ENCODE measurements around the gene UIMC1. TPM values are rescaled to one million over a fixed set of nuclear protein-coding genes. Genes with fewer than 3 reads are reported as not detected.
"Not testable (repeated sequence)": the region's sequence is repeated elsewhere in the genome, so short reads cannot be mapped to it uniquely, and the experiment has no call there.

UIMC1 gene
- total RNA-seq, 1 donor from 2014 or later = 39.1 TPM

- Mint-ChIP-seq H3K4me3 (no peak overlapping the region), H3K9me3 (no peaks in the 10 kb centered on the region), H3K27me3 (peaks cover 32% of the 10 kb centered on the region), H3K27ac (no peak overlapping the region), H3K4me1 (ENCODE audit: unreplicated experiment) (peaks cover 12% of the 10 kb centered on the region), H3K36me3 (no peaks in the 10 kb centered on the region)
- DNase-seq (ENCODE audit: extremely low spot score, unreplicated experiment) = no peak
- TF ChIP-seq CTCF (conservative IDR thresholded peaks at IDR 0.05) = no peak
Measured at GRCh38 chr5:176873541-176874172, 132.9 kb downstream of the UIMC1 start.

GRCh38 chr5:176873011-176873410 is 133.6 kb downstream of the UIMC1 start:
- Mint-ChIP-seq H3K27me3 (peaks cover 32% of the 10 kb centered on the region), H3K4me1 (ENCODE audit: unreplicated experiment) (peaks cover 12% of the 10 kb centered on the region)
- not testable (repeated sequence) for DNase-seq (ENCODE audit: extremely low spot score, unreplicated experiment); H3K9me3 Mint-ChIP-seq; H3K4me3 Mint-ChIP-seq; H3K27ac Mint-ChIP-seq; H3K36me3 Mint-ChIP-seq

GRCh38 chr5:176872586-176872985 is 134.0 kb downstream of the UIMC1 start:
- DNase-seq (ENCODE audit: extremely low spot score, unreplicated experiment); H3K27ac Mint-ChIP-seq; H3K4me3 Mint-ChIP-seq; H3K9me3 Mint-ChIP-seq; H3K36me3 Mint-ChIP-seq: not testable (repeated sequence)
- Mint-ChIP-seq H3K4me1 (ENCODE audit: unreplicated experiment) (peaks cover 13% of the 10 kb centered on the region), H3K27me3 (peaks cover 33% of the 10 kb centered on the region)

- H3K27ac Mint-ChIP-seq; H3K36me3 Mint-ChIP-seq; H3K9me3 Mint-ChIP-seq; DNase-seq (ENCODE audit: extremely low spot score, unreplicated experiment); H3K4me3 Mint-ChIP-seq: not testable (repeated sequence)
- H3K27me3 Mint-ChIP-seq = peaks cover 41% of the 10 kb centered on the region
- peaks cover 18% of the 10 kb centered on the region for H3K4me1 Mint-ChIP-seq (ENCODE audit: unreplicated experiment)
Measured at GRCh38 chr5:176870644-176871043, 135.9 kb downstream of the UIMC1 start.

GRCh38 chr5:176870110-176870591 is 136.4 kb downstream of the UIMC1 start:
- TF ChIP-seq CTCF (conservative IDR thresholded peaks at IDR 0.05) = peak; percentile 63
- H3K27ac Mint-ChIP-seq = no peak overlapping the region
- H3K36me3 Mint-ChIP-seq = no peaks in the 10 kb centered on the region
- no peak for DNase-seq (ENCODE audit: extremely low spot score, unreplicated experiment)
- peaks cover 36% of the 10 kb centered on the region for H3K27me3 Mint-ChIP-seq
- H3K9me3 Mint-ChIP-seq = no peaks in the 10 kb centered on the region
- H3K4me1 Mint-ChIP-seq (ENCODE audit: unreplicated experiment) = peaks cover 13% of the 10 kb centered on the region
- no peak overlapping the region for H3K4me3 Mint-ChIP-seq

GRCh38 chr5:176869501-176870109 is 137.0 kb downstream of the UIMC1 start:
- peaks cover 32% of the 10 kb centered on the region for H3K27me3 Mint-ChIP-seq
- peaks cover 11% of the 10 kb centered on the region for H3K4me1 Mint-ChIP-seq (ENCODE audit: unreplicated experiment)
- H3K36me3 Mint-ChIP-seq = no peaks in the 10 kb centered on the region
- TF ChIP-seq CTCF (conservative IDR thresholded peaks at IDR 0.05) = no peak
- DNase-seq (ENCODE audit: extremely low spot score, unreplicated experiment) = no peak
- H3K4me3 Mint-ChIP-seq = no peak overlapping the region
- H3K27ac Mint-ChIP-seq = no peak overlapping the region
- H3K9me3 Mint-ChIP-seq = no peaks in the 10 kb centered on the region

GRCh38 chr5:176868731-176869130 is 137.8 kb downstream of the UIMC1 start:
- Mint-ChIP-seq H3K36me3 (no peaks in the 10 kb centered on the region), H3K4me1 (ENCODE audit: unreplicated experiment) (peaks cover 11% of the 10 kb centered on the region), H3K4me3 (no peak overlapping the region), H3K27ac (no peak overlapping the region), H3K27me3 (peaks cover 26% of the 10 kb centered on the region), H3K9me3 (no peaks in the 10 kb centered on the region)
- DNase-seq (ENCODE audit: extremely low spot score, unreplicated experiment) = no peak
- no peak for TF ChIP-seq CTCF (conservative IDR thresholded peaks at IDR 0.05)

Data from type B pancreatic cell (in vitro differentiated cells).